ENCODE data around the gene SLC27A1.
"Not testable (repeated sequence)": the region's sequence is repeated elsewhere in the genome, so short reads cannot be mapped to it uniquely, and the experiment has no call there.

The SLC27A1 gene

DNA sequence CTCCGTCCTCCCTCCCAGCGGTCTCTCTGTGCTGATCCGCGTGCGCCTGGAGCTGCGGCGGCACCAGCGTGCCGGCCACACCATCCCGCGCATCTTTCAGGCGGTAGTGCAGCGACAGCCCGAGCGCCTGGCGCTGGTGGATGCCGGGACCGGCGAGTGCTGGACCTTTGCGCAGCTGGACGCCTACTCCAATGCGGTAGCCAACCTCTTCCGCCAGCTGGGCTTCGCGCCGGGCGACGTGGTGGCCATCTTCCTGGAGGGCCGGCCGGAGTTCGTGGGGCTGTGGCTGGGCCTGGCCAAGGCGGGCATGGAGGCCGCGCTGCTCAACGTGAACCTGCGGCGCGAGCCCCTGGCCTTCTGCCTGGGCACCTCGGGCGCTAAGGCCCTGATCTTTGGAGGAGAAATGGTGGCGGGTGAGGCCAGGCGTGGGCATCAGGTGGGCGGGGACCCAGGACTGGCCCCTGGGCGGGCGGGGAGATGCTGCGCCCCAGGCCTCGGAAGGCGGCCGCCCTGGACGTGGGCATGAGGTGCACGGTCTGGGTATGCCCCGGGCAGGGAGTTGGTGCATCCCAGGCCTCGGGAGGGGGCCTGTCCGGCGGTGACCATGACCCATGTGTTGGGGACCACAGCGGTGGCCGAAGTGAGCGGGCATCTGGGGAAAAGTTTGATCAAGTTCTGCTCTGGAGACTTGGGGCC lies 16.4 kb downstream of the SLC27A1 start:
- no peak for DNase-seq (ENCODE audit: low read depth in 3 of 3)

DNA sequence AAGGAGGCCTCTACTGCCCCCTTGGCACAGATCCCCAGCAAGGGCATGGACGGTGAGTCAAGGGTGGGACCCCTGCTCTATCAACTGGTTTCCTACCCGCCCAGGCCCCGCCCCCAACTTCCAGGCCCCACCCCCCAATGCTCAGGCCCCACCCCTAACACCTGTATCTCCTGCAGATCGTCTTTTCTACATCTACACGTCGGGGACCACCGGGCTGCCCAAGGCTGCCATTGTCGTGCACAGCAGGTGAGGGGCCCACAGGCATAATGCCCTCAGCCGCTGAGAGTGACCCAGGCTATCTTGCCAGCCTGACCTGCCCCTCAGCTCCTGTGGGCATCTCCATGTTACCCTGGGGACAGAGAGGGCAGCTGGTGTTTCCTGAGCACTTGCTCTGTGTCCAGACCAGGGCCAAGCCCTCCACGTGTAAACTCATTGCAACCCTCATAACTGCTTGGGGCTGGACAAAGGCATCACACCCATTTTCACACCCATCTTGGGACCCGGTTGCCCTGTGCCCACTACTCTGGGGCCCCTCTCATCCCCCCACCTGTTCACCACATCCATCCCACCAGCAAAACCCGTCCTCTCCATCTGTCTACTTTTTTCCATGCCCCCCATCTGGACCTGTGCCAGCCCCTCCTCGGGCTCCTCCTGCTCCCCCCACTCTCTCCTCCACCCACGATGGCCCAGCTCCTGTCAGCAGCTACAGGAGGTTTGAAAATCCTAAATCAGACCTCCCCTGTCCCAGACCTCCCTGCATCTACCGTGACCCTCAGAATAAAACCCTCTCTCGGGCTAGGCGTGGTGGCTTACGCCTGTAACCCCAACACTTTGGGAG lies 17.2 kb downstream of the SLC27A1 start:
- DNase-seq (ENCODE audit: low read depth in 3 of 3) = no peak

DNA sequence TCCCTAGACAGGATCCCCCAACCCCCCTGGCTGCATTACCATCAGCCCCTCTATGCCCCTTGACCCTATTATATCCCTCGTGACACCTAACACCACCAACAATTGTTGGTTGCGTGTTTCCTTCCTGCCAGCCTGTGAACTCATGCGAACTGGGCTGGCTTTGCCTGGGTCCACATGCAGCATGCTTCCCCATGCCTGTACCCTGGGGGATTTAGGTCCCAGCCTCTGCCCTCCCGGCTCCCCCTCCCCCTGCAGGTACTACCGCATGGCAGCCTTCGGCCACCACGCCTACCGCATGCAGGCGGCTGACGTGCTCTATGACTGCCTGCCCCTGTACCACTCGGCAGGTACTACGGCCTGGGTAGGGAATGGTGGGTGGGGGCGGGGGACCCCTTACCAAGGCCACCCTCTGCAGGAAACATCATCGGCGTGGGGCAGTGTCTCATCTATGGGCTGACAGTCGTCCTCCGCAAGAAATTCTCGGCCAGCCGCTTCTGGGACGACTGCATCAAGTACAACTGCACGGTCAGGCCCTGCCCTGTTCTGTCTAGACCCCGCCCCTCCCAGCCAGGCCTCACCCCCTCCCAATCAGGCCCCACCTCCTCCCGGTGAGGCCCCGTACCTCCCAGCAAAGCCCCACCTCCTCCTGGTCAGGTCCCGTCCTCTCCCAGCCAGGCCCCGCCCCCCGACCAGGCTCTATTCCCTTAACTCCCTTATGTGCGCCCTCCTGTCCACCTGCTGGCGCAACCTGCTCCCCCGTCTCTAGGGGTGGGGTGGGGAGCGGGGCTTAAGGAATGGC lies 18.5 kb downstream of the SLC27A1 start:
- DNase-seq (ENCODE audit: low read depth in 3 of 3) = peak; percentile 47 to 83 (median 79)

DNA sequence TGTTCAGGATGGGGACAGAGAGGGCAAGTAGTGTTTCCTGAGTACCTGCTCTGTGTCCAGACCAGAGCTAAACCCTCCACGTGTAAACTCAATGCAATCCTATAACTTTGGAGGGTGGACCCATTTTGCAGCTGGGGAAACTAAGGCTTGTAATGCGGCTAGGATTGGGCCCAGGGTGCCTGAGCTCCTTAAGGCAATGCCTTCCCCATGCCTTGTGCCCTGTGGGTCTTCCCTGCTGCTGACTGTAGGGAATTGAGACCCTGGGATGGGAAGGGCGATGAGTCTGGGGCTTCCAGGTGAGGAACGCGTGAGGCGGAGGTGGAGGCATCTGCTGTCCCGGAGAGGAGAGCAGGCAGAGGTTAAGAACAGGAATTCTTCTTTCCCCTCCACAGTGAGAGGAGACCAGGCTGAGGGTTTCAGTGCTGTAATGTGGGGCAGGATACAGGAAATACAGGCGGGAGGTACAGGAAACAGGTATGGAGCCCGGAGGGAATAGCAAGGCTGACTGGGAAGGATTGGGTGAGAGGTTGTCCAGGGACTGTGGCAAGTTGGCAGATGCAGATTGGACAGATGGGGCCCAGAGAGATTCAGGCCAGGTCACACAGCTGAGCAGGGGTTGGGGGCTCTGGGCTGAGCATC lies 19.2 kb downstream of the SLC27A1 start:
- DNase-seq (ENCODE audit: low read depth in 3 of 3) = no peak

GRCh38 chr19:17490411-17490810 lies 20.1 kb downstream of the SLC27A1 start:
- DNase-seq (ENCODE audit: low read depth in 3 of 3) = no peak

DNA sequence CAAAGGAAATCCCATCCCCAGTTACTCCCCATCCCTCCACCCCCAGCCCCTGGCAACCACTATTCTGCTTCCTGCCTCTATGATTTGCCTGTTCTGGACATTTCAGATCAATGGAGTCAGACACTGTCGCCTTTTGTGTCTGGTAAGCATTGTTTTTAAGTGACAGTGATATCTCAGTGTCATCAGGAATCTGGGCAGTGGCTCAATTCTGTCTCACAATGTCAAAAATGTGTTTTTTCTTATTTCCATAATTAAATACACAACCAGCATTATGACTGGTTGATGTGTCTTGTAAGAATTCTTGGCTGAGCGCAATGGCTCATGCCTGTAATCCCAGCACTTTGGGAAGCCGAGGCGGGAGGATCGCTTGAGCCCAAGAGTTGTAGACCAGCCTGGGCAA lies 21.0 kb downstream of the SLC27A1 start:
- no peak for DNase-seq (ENCODE audit: low read depth in 3 of 3)

DNA sequence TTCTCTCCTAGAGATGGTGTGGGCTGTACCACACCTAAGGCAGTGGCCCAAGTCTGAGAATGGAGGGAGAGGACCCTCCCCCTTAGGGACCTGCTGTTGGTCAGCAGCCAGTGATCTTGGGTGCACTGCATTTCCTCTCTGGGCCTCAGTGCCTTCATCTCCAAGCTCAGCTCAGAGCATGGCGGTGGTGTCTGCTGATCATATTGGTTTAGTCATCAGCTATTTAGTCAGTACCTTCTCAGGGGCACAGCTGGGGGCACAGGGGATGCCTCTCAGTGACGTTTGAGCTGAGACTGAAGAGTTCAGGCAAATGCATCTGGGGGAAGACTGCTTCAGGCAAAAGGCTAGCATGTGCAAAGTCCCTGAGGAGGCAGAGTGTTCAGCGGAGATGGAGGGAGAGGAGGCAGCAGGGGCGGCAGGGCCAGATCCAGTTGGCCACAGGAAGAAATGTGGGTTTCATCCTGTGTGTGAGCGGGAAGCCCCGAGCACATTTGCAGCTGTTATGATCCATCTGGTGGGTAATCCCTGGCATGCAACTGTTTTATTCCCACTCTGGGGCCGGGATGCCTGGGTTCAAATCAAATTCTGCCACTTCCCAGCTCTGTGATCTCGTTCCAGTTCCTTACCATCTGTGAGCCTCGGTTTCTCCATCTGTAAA lies 25.4 kb downstream of the SLC27A1 start:
- no peak for DNase-seq (ENCODE audit: low read depth in 3 of 3)

- peak; percentile 80 to 89 (median 82) for DNase-seq (ENCODE audit: low read depth in 3 of 3)
Observed at GRCh38 chr19:17496337-17496997, 26.1 kb downstream of the SLC27A1 start.

- DNase-seq (ENCODE audit: low read depth in 3 of 3) = no peak
Observed at GRCh38 chr19:17497149-17497798, 26.9 kb downstream of the SLC27A1 start.

DNA sequence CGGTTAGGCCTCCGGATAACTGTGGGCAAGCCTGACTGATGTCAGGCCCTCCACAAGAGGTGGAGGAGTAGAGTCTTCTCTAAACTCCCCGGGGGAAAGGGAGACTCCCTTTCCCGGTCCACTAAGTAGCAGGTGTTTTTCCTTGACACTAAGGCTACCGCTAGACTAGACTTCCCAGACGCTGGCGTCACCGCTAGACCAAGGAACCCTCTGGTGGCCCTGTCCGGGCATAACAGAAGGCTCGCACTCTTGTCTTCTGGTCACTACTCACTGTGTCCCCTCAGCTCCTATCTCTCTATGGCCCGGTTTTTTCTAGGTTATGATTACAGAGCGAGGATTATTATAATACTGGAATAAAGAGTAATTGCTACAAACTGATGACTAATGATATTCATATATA lies 28.7 kb downstream of the SLC27A1 start:
- not testable (repeated sequence) for DNase-seq (ENCODE audit: low read depth in 3 of 3)

- no peak for DNase-seq (ENCODE audit: low read depth in 3 of 3)
Observed at GRCh38 chr19:17499648-17500446, 29.5 kb downstream of the SLC27A1 start.

DNA sequence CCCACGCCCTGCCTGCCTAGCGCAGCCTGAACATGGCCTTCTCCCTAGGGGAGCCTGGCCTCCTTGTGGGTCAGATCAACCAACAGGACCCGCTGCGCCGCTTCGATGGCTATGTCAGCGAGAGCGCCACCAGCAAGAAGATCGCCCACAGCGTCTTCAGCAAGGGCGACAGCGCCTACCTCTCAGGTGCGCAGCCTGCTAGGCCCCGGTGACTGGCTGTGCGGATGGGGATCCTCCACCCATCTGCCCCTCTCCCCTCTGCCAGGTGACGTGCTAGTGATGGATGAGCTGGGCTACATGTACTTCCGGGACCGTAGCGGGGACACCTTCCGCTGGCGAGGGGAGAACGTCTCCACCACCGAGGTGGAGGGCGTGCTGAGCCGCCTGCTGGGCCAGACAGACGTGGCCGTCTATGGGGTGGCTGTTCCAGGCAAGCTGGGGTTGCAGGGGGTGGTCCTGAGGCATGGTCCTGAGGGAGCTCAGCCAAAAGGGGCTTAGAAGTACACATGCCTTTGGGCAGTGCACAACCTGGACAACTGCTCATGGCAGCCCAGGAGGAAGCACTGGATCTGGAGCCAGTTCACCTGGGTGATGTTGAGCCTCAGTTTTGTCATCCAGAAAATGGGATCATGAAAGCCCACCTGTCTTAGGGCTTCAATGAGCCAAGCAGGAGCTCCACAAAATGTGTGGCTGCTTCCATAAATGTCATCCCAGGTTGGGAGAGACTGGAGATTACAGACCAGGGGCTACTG lies 30.3 kb downstream of the SLC27A1 start:
- DNase-seq (ENCODE audit: low read depth in 3 of 3) = no peak

- no peak for DNase-seq (ENCODE audit: low read depth in 3 of 3)
Observed at GRCh38 chr19:17503240-17503639, 32.9 kb downstream of the SLC27A1 start.

DNA sequence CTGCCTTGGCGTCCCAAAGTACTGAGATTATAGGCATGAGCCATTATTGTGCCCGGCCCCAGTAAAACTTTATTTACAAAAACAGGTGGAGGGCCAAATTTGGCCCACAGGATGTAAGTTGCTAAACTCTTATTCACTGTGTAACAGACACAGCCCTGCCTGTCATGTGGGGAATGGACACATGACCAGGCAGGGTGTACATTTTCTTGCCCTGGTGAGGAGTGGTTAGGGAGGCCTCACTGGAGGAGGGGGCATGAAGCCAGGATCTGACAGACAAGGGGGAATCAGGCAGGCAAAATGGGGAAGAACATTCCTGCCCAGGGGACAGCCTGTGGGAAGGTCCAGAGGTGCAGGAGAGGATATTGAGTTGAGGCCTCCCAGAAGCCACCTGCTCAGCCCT lies 33.7 kb downstream of the SLC27A1 start:
- DNase-seq (ENCODE audit: low read depth in 3 of 3) = no peak

GRCh38 chr19:17504456-17504855 lies 34.1 kb downstream of the SLC27A1 start:
- DNase-seq (ENCODE audit: low read depth in 3 of 3) = no peak

DNA sequence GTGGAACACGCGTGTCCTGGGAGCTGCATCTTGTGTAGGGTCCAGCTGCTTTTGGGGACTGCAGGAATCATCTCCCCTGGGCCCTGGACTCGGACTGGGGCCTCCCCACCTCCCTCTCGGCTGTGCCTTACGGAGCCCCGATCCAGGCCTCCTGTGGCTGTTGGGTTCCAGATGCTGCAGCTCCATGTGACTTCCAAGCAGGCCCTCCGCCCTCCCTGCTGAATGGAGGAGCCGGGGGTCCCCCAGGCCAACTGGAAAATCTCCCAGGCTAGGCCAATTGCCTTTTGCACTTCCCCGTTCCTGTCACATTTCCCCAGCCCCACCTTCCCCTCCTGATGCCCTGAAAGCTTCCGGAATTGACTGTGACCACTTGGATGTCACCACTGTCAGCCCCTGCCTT lies 34.9 kb downstream of the SLC27A1 start:
- DNase-seq (ENCODE audit: low read depth in 3 of 3) = no peak

- no peak for DNase-seq (ENCODE audit: low read depth in 3 of 3)
Observed at GRCh38 chr19:17506745-17507144, 36.4 kb downstream of the SLC27A1 start.

DNA sequence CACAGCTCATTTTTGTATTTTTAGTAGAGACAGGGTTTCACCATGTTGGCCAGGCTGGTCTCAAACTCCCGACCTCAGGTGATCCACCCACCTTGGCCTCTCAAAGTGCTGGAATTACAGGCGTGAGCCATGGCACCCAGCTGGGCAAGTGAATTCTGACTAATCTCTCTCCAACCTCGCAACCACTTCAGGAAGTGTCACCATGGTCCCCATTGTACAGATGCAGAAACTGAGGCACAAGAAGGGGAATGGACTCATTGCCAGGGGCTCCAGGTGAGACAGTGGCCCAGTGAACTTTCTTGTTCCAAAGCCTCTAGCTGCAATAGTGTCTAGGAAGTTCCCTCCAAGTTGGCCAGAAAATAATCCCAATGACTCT lies 38.2 kb downstream of the SLC27A1 start:
- not testable (repeated sequence) for DNase-seq (ENCODE audit: low read depth in 3 of 3)

All from stimulated activated CD4-positive, alpha-beta T cell treated with anti-CD3 and anti-CD28 coated beads, TNF-alpha, amount 100 ng/mL, for 48 hours (primary cell).